Mesenchymal stem cell (in vitro differentiated cells and primary cell): ENCODE measurements around the gene OPA1.

ENCODE experiments used
- DNase-seq: peaks from one replicate; pipeline ENCODE4 v3.0.0-alpha.2; 2013
- H2AFZ ChIP-seq: one replicate; pipeline ENCODE4 v1.6.1; 2013; ENCODE audit warnings: low read depth, mild to moderate bottlenecking, control low read depth, inconsistent platforms, low read length, moderate library complexity
- H2AK5ac ChIP-seq: 2 replicates; pipeline ENCODE4 v1.6.1; 2013; ENCODE audit warnings: low read length, moderate library complexity, mild to moderate bottlenecking, inconsistent platforms; ENCODE audit not compliant: severe bottlenecking
- H2BK120ac ChIP-seq: one replicate; pipeline ENCODE4 v1.6.1; 2013; ENCODE audit warnings: low read depth, mild to moderate bottlenecking, inconsistent platforms, low read length, moderate library complexity
- H2BK12ac ChIP-seq, 2 experiments: one replicate each; pipeline ENCODE4 v1.6.1; 2013; ENCODE audit warnings: inconsistent platforms in 2 of 2, low read length in 2 of 2, mild to moderate bottlenecking in 2 of 2, moderate library complexity in 2 of 2, control low read depth in 1 of 2
- H2BK15ac ChIP-seq: one replicate; pipeline ENCODE4 v1.6.1; 2013; ENCODE audit warnings: mild to moderate bottlenecking, low read depth, inconsistent platforms; ENCODE audit not compliant: poor library complexity, severe bottlenecking
- H2BK5ac ChIP-seq: 2 replicates; pipeline ENCODE4 v1.6.1; 2013; ENCODE audit warnings: low read depth, mild to moderate bottlenecking, low read length, control low read depth, inconsistent platforms; ENCODE audit not compliant: poor library complexity, severe bottlenecking
- H3K14ac ChIP-seq, 2 experiments: one replicate each; pipeline ENCODE4 v1.6.1; 2013; ENCODE audit warnings: inconsistent platforms in 2 of 2, low read length in 2 of 2, control low read depth in 1 of 2, mild to moderate bottlenecking in 1 of 2, moderate library complexity in 1 of 2
- H3K18ac ChIP-seq, 2 experiments: one replicate each; pipeline ENCODE4 v1.6.1; 2013; ENCODE audit warnings: inconsistent platforms in 2 of 2, low read length in 2 of 2, control low read depth in 1 of 2, low read depth in 1 of 2, mild to moderate bottlenecking in 1 of 2
- H3K23ac ChIP-seq, 2 experiments: one replicate each; pipeline ENCODE4 v1.6.1; 2013; ENCODE audit warnings: inconsistent platforms in 2 of 2, low read length in 2 of 2, mild to moderate bottlenecking in 2 of 2, moderate library complexity in 2 of 2, control low read depth in 1 of 2
- H3K27ac ChIP-seq: 2 replicates; pipeline ENCODE4 v1.5.1; 2013; ENCODE audit warnings: mild to moderate bottlenecking, moderate library complexity, low read length, control low read depth, inconsistent platforms; ENCODE audit not compliant: poor library complexity, severe bottlenecking
- H3K27me3 ChIP-seq, 2 experiments: 2 replicates each; pipeline versions ENCODE4 v1.6.1 to v1.7.0; 2013; ENCODE audit warnings: low read length in 2 of 2, mild to moderate bottlenecking in 2 of 2, moderate library complexity in 2 of 2, control low read depth in 1 of 2, inconsistent platforms in 1 of 2; ENCODE audit not compliant: control insufficient read depth in 1 of 2, insufficient read depth in 1 of 2
- H3K36me3 ChIP-seq, 2 experiments: 2 replicates each; pipeline versions ENCODE4 v1.6.1 to v1.7.0; 2013; ENCODE audit warnings: low read length in 2 of 2, control low read depth in 1 of 2, inconsistent platforms in 1 of 2, low read depth in 1 of 2, mild to moderate bottlenecking in 1 of 2; ENCODE audit not compliant: insufficient read depth in 2 of 2, control insufficient read depth in 1 of 2
- H3K4ac ChIP-seq, 2 experiments: one replicate each; pipeline ENCODE4 v1.6.1; 2013; ENCODE audit warnings: inconsistent platforms in 2 of 2, low read length in 2 of 2, mild to moderate bottlenecking in 2 of 2, moderate library complexity in 2 of 2, control low read depth in 1 of 2, low read depth in 1 of 2
- H3K4me1 ChIP-seq: 2 replicates; pipeline ENCODE4 v1.6.1; 2013; ENCODE audit warnings: low read depth, low read length, control low read depth; ENCODE audit not compliant: control insufficient read depth, insufficient read depth
- H3K4me2 ChIP-seq: 2 replicates; pipeline ENCODE4 v1.6.1; 2013; ENCODE audit warnings: low read length, mild to moderate bottlenecking, inconsistent platforms; ENCODE audit not compliant: poor library complexity, severe bottlenecking
- H3K4me3 ChIP-seq, 2 experiments: 2 replicates each; pipeline versions ENCODE4 v1.5.1 to v1.7.0; 2013; ENCODE audit warnings: low read length in 2 of 2, mild to moderate bottlenecking in 2 of 2, control low read depth in 1 of 2, low read depth in 1 of 2; ENCODE audit not compliant: insufficient read depth in 1 of 2
- H3K79me1 ChIP-seq: replicated peaks from 2 replicates; pipeline ENCODE4 v1.6.1; 2013; ENCODE audit warnings: mild to moderate bottlenecking, control low read depth, low read length, inconsistent platforms; ENCODE audit not compliant: poor library complexity, severe bottlenecking
- H3K9ac ChIP-seq: 2 replicates; pipeline ENCODE4 v1.7.0; 2013; ENCODE audit warnings: mild to moderate bottlenecking, low read length, moderate library complexity
- H3K9me3 ChIP-seq: 2 replicates; pipeline ENCODE4 v1.7.0; 2013; ENCODE audit warnings: mild to moderate bottlenecking, low read length; ENCODE audit not compliant: control insufficient read depth
- H4K8ac ChIP-seq: one replicate; pipeline ENCODE4 v1.6.1; 2013; ENCODE audit warnings: inconsistent platforms, mild to moderate bottlenecking, low read length, moderate library complexity
- H4K91ac ChIP-seq: one replicate; pipeline ENCODE4 v1.6.1; 2013; ENCODE audit warnings: mild to moderate bottlenecking, low read length, inconsistent platforms
- WGBS: methylation state at CpG from one replicate; pipeline ENCODE4 v1.1.7; 2013; ENCODE audit warnings: mixed read lengths; 5-methylcytosine and 5-hydroxymethylcytosine counted together

The OPA1 gene

DNA sequence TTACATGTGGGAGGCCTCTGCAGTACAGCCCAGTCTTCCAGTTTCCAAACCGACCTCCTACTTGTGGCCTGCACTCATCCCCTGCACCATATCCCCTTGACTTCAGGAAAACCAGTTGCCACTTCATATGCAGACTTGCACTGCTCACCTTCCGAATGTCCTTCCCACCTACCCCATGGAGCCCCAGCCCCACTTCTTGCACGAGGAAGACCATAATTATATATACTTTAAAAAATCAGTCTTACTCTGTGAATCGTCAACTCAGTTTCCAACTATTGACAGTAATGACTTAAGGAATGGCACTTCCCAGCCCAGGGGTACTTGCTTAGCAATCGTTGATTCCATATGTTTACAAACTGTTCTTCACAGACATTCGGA lies 136.1 kb downstream of the OPA1 start:
- Histone ChIP-seq H2AFZ (no peak overlapping the region), H2BK5ac (no peak overlapping the region), H3K79me1 (no peaks in the 10 kb centered on the region), H3K9me3 (no peaks in the 10 kb centered on the region), H3K27ac (no peak overlapping the region), H3K4me1 (peaks cover 6% of the 10 kb centered on the region), H3K23ac (no peak overlapping the region), H4K91ac (no peak overlapping the region), H2AK5ac (no peak overlapping the region), H3K18ac (no peak overlapping the region), H3K9ac (no peak overlapping the region), H3K4me3 (no peak overlapping the region), H2BK120ac (no peak overlapping the region), H3K36me3 (no peaks in the 10 kb centered on the region), H3K14ac (no peak overlapping the region), H3K27me3 (no peaks in the 10 kb centered on the region), H3K4me2 (no peak overlapping the region), H2BK15ac (no peak overlapping the region), H2BK12ac (no peak overlapping the region), H3K4ac (no peak overlapping the region), H4K8ac (no peak overlapping the region)
- WGBS, result 78% methylated on average over 5 of the region's 6 CpGs
- DNase-seq, result no peak

DNA sequence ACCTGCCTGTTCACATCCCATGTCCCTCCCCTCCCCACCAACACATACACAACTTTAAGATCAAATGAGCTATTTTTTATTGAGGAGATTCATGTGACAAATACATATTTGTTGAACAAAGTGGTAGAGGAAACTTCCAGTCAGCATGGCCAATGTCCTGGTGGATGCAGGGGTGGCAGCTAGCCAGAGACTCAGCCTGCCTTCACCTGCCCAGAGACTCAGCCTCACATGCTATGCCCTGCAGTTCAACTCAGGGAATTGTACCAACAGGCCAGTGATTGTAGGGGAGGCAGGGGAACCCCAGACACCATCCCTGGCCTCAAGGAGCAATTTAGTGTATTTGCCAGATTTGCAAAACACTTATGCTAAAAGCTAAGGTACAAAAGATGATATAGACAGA lies 136.6 kb downstream of the OPA1 start:
- Histone ChIP-seq H4K91ac (no peak overlapping the region), H3K4ac (no peak overlapping the region), H2BK5ac (no peak overlapping the region), H3K36me3 (no peaks in the 10 kb centered on the region), H3K27ac (no peak overlapping the region), H3K23ac (no peak overlapping the region), H3K9ac (no peak overlapping the region), H2BK15ac (no peak overlapping the region), H3K18ac (no peak overlapping the region), H3K14ac (no peak overlapping the region), H3K4me3 (no peak overlapping the region), H3K4me1 (peaks cover 6% of the 10 kb centered on the region), H3K4me2 (no peak overlapping the region), H2BK120ac (no peak overlapping the region), H2AK5ac (no peak overlapping the region), H2BK12ac (no peak overlapping the region), H3K79me1 (no peaks in the 10 kb centered on the region), H2AFZ (no peak overlapping the region), H3K27me3 (no peaks in the 10 kb centered on the region), H4K8ac (no peak overlapping the region), H3K9me3 (no peaks in the 10 kb centered on the region)
- DNase-seq, result no peak

DNA sequence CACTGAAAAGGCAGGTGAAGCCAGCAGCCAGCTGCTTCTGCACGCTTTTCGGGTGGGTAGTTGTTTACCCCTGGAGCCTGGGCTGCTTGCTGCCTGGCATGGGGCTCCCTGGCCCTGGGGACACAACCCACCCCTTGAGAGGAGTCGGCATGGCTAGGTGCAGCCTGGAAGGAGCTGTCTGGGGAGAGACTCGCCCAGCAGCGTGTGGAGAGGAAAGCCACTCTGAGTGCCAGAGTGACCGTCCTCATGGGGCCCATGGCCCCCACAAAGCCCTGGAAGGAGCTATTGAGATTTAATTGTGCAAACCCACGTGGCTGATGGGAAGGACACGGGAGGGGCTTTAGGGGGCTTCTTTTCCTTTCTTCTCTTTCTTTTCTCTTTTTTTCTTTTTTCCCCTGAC lies 137.5 kb downstream of the OPA1 start:
- H4K91ac ChIP-seq, result no peak overlapping the region
- no peak overlapping the region for H2AFZ ChIP-seq
- H3K14ac ChIP-seq, result no peak overlapping the region
- H2AK5ac ChIP-seq, result no peak overlapping the region
- no peaks in the 10 kb centered on the region for H3K36me3 ChIP-seq
- no peak overlapping the region for H3K9ac ChIP-seq
- WGBS, result 98% methylated on average over 5 of the region's 8 CpGs
- no peaks in the 10 kb centered on the region for H3K27me3 ChIP-seq
- no peaks in the 10 kb centered on the region for H3K9me3 ChIP-seq
- no peak overlapping the region for H3K4me3 ChIP-seq
- H3K23ac ChIP-seq, result no peak overlapping the region
- no peak overlapping the region for H3K4me2 ChIP-seq
- no peak overlapping the region for H2BK5ac ChIP-seq
- DNase-seq, result no peak
- H3K79me1 ChIP-seq, result no peaks in the 10 kb centered on the region
- H2BK120ac ChIP-seq, result no peak overlapping the region
- H2BK15ac ChIP-seq, result no peak overlapping the region
- peaks cover 6% of the 10 kb centered on the region for H3K4me1 ChIP-seq
- H3K18ac ChIP-seq, result no peak overlapping the region
- H3K4ac ChIP-seq, result no peak overlapping the region
- no peak overlapping the region for H2BK12ac ChIP-seq
- H3K27ac ChIP-seq, result no peak overlapping the region
- no peak overlapping the region for H4K8ac ChIP-seq

DNA sequence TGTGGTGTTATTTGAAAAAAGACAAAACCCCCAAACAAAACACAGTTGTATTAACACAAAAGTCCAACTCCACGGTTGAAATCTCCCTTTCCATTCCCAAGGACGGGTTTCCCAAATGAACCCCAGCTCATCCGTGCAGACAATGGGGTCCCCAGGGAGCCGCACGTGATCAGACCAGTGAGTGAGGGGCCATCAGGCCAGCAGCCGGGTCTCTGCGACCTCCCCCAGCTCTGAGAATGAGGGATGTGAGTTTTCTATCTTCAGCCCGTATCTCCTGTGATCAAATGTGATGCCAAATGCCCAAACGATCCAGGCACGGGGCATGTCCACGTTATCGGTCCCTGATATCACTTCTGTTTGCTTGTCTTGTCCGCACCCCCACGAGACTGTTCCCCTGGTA lies 138.0 kb downstream of the OPA1 start:
- H2BK120ac ChIP-seq, result no peak overlapping the region
- no peak overlapping the region for H2BK5ac ChIP-seq
- H3K36me3 ChIP-seq, result no peaks in the 10 kb centered on the region
- DNase-seq, result no peak
- H3K4me1 ChIP-seq, result peaks cover 6% of the 10 kb centered on the region
- no peaks in the 10 kb centered on the region for H3K79me1 ChIP-seq
- 91% methylated on average over 14 of the region's 14 CpGs for WGBS
- no peak overlapping the region for H3K4ac ChIP-seq
- no peak overlapping the region for H3K9ac ChIP-seq
- no peak overlapping the region for H2BK15ac ChIP-seq
- H4K91ac ChIP-seq, result no peak overlapping the region
- no peaks in the 10 kb centered on the region for H3K9me3 ChIP-seq
- H3K27ac ChIP-seq, result no peak overlapping the region
- H3K14ac ChIP-seq, result peak overlapping the region in 1 of 2 experiments; percentile 68
- H2AK5ac ChIP-seq, result no peak overlapping the region
- no peak overlapping the region for H3K18ac ChIP-seq
- no peak overlapping the region for H2BK12ac ChIP-seq
- no peak overlapping the region for H3K4me2 ChIP-seq
- no peak overlapping the region for H2AFZ ChIP-seq
- no peaks in the 10 kb centered on the region for H3K27me3 ChIP-seq
- H3K23ac ChIP-seq, result no peak overlapping the region
- no peak overlapping the region for H4K8ac ChIP-seq
- H3K4me3 ChIP-seq, result no peak overlapping the region
